Retinal pigment epithelial cell (primary cell): Measurements from ENCODE around the gene INSC.

ENCODE experiments used
- DNase-seq: peaks from one replicate; pipeline ENCODE4 v3.0.0-alpha.2; 2010; ENCODE audit warnings: low read depth
- H3K4me3 ChIP-seq: 2 replicates; pipeline ENCODE4 v1.5.1; 2011; ENCODE audit warnings: mild to moderate bottlenecking, low read length, control low read depth, moderate library complexity
- CTCF ChIP-seq: conservative IDR thresholded peaks from 2 replicates; pipeline ENCODE4 v1.5.1; 2011; ENCODE audit warnings: low read depth, low read length, control low read depth, inconsistent platforms

Gene INSC

GRCh38 chr11:15228331-15228849, 113.7 kb downstream of the INSC start:
- no peak for DNase-seq
- TF ChIP-seq CTCF: no peak
- H3K4me3 ChIP-seq: no peak overlapping the region

GRCh38 chr11:15229069-15229468, 114.3 kb downstream of the INSC start:
- no peak for TF ChIP-seq CTCF
- DNase-seq: no peak
- H3K4me3 ChIP-seq: no peak overlapping the region

GRCh38 chr11:15232496-15232895, 117.8 kb downstream of the INSC start:
- TF ChIP-seq CTCF: no peak
- no peak overlapping the region for H3K4me3 ChIP-seq
- DNase-seq: no peak

- TF ChIP-seq CTCF: no peak
- no peak overlapping the region for H3K4me3 ChIP-seq
- no peak for DNase-seq
Measured at GRCh38 chr11:15233371-15234165, 118.8 kb downstream of the INSC start.

- TF ChIP-seq CTCF: no peak
- H3K4me3 ChIP-seq: no peak overlapping the region
- no peak for DNase-seq
Measured at GRCh38 chr11:15234796-15235195, 120.1 kb downstream of the INSC start.

- TF ChIP-seq CTCF: no peak
- H3K4me3 ChIP-seq: no peak overlapping the region
Measured at GRCh38 chr11:15236559-15236958, 121.8 kb downstream of the INSC start.

GRCh38 chr11:15238856-15239255, 124.1 kb downstream of the INSC start:
- no peak overlapping the region for H3K4me3 ChIP-seq
- no peak for DNase-seq
- no peak for TF ChIP-seq CTCF

More at GRCh38 chr11:15236559-15236958, 121.8 kb downstream of the INSC start:
- DNase-seq: no peak
